Smooth muscle cell (in vitro differentiated cells): Measurements from ENCODE around the gene ERC2. TPM values are rescaled to one million over a fixed set of nuclear protein-coding genes. Genes with fewer than 3 reads are reported as not detected.
A peak's percentile ranks its signal among the peaks of the same experiment; 100 is the strongest.

ENCODE experiments used
- DNase-seq: peaks from one replicate; lab custom pipeline; 2025; ENCODE audit not compliant: unreplicated experiment; lab: John Stamatoyannopoulos, UW
- H2AFZ ChIP-seq: fragments of 200-600 bp; sonication (generic); 2 replicates; pipeline ENCODE4 v1.6.0; 2016; ENCODE audit warnings: antibody characterized with exemption, low read depth, mild to moderate bottlenecking
- H3F3A ChIP-seq: fragments of 200-600 bp; sonication (generic); 2 replicates; pipeline ENCODE4 v1.6.0; 2017; ENCODE audit warnings: antibody characterized with exemption, low read depth
- H3K27ac ChIP-seq: fragments of 200-600 bp; sonication (generic); 2 replicates; pipeline ENCODE4 v1.5.1; 2016; ENCODE audit warnings: low read depth, mild to moderate bottlenecking
- H3K27me3 ChIP-seq: fragments of 200-600 bp; sonication (generic); 2 replicates; pipeline ENCODE4 v1.6.1; 2016; ENCODE audit warnings: low read depth, mild to moderate bottlenecking
- H3K36me3 ChIP-seq: fragments of 200-600 bp; sonication (generic); 2 replicates; pipeline ENCODE4 v1.5.1; 2016; ENCODE audit warnings: low read depth
- H3K4me1 ChIP-seq: fragments of 200-600 bp; sonication (generic); 2 replicates; pipeline ENCODE4 v1.5.1; 2016; ENCODE audit warnings: low read depth
- H3K4me2 ChIP-seq: fragments of 200-600 bp; sonication (generic); 2 replicates; pipeline ENCODE4 v1.6.0; 2016; ENCODE audit warnings: mild to moderate bottlenecking
- H3K4me3 ChIP-seq: fragments of 200-600 bp; sonication (generic); 2 replicates; pipeline ENCODE4 v1.5.1; 2016; ENCODE audit warnings: mild to moderate bottlenecking
- H3K79me2 ChIP-seq: fragments of 200-600 bp; sonication (generic); 2 replicates; pipeline ENCODE4 v1.6.0; 2016; ENCODE audit warnings: low read depth, mild to moderate bottlenecking
- H3K9ac ChIP-seq: fragments of 200-600 bp; sonication (generic); 2 replicates; pipeline ENCODE4 v1.6.0; 2016; ENCODE audit warnings: low read depth
- H3K9me3 ChIP-seq: fragments of 200-600 bp; sonication (generic); replicated peaks from 2 replicates; pipeline ENCODE4 v1.5.1; 2016; ENCODE audit warnings: low read depth
- H4K20me1 ChIP-seq: fragments of 200-600 bp; sonication (generic); 2 replicates; pipeline ENCODE4 v1.6.0; 2016; ENCODE audit warnings: low read depth
- WGBS: methylation state at CpG from one replicate; pipeline ENCODE4 v1.1.7; 2016; ENCODE audit warnings: low lambda C conversion rate; 5-methylcytosine and 5-hydroxymethylcytosine counted together
- polyA plus RNA-seq: library from polyadenylated mRNA; unstranded; fragments of >200 nt; fragmentation: Nextera tagmentation; extraction: Ambion mirVana; gene quantifications from 2 replicates; pipeline ENCODE4 v1.2.1, GENCODE V29; 2016
- total RNA-seq: library from RNA; depleted of rRNA; stranded (reverse); fragments of >200 nt; gene quantifications from 2 replicates; pipeline ENCODE4 v1.2.3, GENCODE V29; 2014
- TF ChIP-seq, protein P1 (sequence below): fragments of 200-600 bp; sonication (generic); IDR thresholded peaks from 2 replicates; pipeline ENCODE4 v1.5.1; 2017; ENCODE audit warnings: borderline replicate concordance, mild to moderate bottlenecking, antibody characterized with exemption; ENCODE audit not compliant: insufficient read depth, poor library complexity, severe bottlenecking

The ERC2 gene
- total and polyA plus RNA-seq, 2 experiments from 2014 or later: 1.1 TPM; not detected in 1

DNA sequence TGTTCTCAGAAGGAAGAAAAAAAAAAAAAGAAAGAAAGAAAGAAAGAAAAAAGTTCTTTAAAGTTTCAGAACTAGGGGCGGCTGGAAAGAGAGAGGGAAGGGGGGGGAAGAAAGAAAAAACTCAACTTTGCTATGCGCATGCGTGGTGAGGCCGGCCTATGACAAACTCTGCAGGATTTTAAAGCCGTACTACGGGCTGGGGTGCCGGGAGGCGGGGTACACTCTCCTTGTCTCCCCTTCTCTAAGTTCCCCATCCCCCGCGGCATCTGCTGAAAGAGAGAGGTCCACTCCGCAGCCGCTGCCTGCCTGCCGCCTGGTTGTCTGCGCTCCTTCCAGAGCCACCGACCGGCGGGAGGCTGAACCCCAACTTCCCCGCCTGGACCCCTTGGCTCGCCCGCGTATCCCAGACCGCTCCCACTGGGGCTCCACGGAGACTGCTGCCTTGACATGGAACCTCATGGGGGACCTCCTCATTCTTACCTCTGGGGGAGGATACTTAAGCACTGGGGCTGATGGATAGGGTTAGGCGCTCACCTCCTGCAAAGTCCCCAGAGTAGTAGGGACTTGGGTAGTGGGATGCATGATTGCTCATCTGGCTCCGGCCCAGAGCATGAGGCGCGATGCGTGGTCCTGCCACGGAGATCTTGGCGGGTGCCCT is 979.7 kb downstream of the ERC2 start:
- Histone ChIP-seq H3K27ac (peak overlapping the region; percentile 86), H3K9ac (peak overlapping the region; percentile 32), H3K4me3 (peak overlapping the region; percentile 86), H4K20me1 (no peaks in the 10 kb centered on the region), H3K36me3 (no peaks in the 10 kb centered on the region), H3F3A (peaks cover 12% of the 10 kb centered on the region), H2AFZ (peak overlapping the region; percentile 92), H3K79me2 (peaks cover 22% of the 10 kb centered on the region), H3K4me2 (peak overlapping the region; percentile 93), H3K4me1 (peaks cover 15% of the 10 kb centered on the region), H3K27me3 (no peaks in the 10 kb centered on the region), H3K9me3 (no peaks in the 10 kb centered on the region)
- DNase-seq: peak; percentile 34
- 2% methylated on average over 29 of the region's 30 CpGs for WGBS
- TF ChIP-seq, protein P1, sequence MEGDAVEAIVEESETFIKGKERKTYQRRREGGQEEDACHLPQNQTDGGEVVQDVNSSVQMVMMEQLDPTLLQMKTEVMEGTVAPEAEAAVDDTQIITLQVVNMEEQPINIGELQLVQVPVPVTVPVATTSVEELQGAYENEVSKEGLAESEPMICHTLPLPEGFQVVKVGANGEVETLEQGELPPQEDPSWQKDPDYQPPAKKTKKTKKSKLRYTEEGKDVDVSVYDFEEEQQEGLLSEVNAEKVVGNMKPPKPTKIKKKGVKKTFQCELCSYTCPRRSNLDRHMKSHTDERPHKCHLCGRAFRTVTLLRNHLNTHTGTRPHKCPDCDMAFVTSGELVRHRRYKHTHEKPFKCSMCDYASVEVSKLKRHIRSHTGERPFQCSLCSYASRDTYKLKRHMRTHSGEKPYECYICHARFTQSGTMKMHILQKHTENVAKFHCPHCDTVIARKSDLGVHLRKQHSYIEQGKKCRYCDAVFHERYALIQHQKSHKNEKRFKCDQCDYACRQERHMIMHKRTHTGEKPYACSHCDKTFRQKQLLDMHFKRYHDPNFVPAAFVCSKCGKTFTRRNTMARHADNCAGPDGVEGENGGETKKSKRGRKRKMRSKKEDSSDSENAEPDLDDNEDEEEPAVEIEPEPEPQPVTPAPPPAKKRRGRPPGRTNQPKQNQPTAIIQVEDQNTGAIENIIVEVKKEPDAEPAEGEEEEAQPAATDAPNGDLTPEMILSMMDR: no peak

DNA sequence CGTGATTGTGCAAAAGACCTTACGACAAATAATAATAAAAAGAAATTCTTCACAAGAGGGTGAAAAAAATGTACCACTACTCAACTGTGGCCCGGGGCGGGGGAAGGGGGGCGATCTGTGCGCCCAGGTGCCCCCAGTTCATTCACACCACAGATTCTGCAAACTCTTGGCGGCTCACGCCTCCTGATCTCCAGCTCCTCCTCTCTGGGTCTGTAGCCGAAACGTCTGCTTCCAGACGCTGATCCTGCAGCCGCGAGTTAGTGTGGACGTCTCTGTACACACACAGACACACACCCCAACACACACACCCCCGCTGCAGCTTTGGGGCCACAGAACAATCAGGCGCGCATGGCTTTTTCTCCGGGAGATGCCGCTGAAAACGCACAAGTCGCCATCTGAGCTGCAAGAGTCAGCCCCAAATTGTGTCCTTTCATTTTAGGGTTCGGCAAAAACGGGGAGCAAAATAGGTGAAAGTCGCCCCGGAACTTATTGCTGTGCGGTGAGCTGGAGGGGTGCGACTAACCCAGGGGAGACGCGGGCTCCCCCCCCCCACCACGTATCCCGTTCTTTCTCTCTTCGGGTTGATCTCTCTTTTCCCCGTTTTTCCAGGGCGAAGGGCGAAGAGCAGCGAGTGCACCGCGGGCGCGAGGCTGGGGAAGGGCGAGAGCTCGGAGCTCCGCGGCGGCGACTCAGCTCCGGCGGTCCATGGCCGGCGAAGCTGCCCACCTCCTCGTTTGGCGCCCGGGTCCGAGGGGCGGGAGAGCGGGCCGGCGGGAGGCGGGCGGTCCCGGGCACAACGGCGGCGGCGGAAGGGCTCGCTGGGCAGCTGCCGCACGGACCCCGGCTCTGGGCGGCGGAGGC is 980.7 kb downstream of the ERC2 start:
- peaks cover 27% of the 10 kb centered on the region for H3K79me2 ChIP-seq
- H3K4me1 ChIP-seq: peaks cover 24% of the 10 kb centered on the region
- TF ChIP-seq, protein P1: no peak
- H3K27me3 ChIP-seq: no peaks in the 10 kb centered on the region
- under 1% methylated on average over 63 of the region's 71 CpGs for WGBS
- H4K20me1 ChIP-seq: no peaks in the 10 kb centered on the region
- peaks cover 12% of the 10 kb centered on the region for H3F3A ChIP-seq
- H2AFZ ChIP-seq: peak overlapping the region; percentile 92
- peak overlapping the region; percentile 86 for H3K27ac ChIP-seq
- peak overlapping the region; percentile 86 for H3K4me3 ChIP-seq
- H3K36me3 ChIP-seq: no peaks in the 10 kb centered on the region
- H3K9me3 ChIP-seq: no peaks in the 10 kb centered on the region
- peak overlapping the region; percentile 93 for H3K4me2 ChIP-seq
- H3K9ac ChIP-seq: peak overlapping the region; percentile 32
- DNase-seq: no peak

DNA sequence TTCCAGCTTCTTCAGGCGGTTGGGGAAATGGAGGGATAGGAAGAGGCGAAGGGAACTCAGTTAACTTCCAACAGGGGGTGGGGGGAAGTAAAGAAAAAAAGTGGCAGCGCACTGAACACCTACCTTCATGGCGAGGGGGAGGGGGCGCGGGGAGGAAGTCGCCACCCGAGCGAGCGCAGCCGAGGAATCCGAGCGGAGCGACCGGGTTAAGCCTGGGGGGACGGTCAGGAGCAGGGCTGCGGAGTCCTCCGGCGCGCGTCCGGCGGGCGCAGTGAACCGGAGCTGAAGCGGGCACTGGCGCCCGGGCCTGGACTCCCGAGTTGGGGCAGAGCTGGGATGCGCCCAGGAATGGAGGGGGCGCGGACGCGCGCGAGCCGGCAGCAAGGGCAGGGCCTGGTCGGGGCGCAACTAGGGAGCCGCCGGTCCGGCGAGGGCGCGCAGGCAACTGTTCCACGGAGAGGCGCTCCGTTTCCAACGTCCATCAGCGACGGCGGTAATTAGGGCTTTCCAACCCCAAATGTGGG is 981.3 kb downstream of the ERC2 start, which contains the start of gene WNT5A:
TSS of gene WNT5A (minus strand) at position 450 of the 524 bp plus-strand sequence. CDS start at position 129, 321 bp downstream.
- no peaks in the 10 kb centered on the region for H3K27me3 ChIP-seq
- H3K4me3 ChIP-seq: peak within 1 kb of the TSS; percentile 86
- peaks cover 12% of the 10 kb centered on the region for H3F3A ChIP-seq
- peak; percentile 46 for DNase-seq
- peaks cover 25% of the 10 kb centered on the region for H3K4me1 ChIP-seq
- TF ChIP-seq, protein P1: no peak
- H3K36me3 ChIP-seq: no peaks in the 10 kb centered on the region
- H3K9ac ChIP-seq: peak within 1 kb of the TSS; percentile 61
- H3K79me2 ChIP-seq: peaks cover 31% of the 10 kb centered on the region
- WGBS: 1% methylated on average over 50 of the region's 52 CpGs
- H3K4me2 ChIP-seq: peak within 1 kb of the TSS; percentile 93
- H3K9me3 ChIP-seq: no peaks in the 10 kb centered on the region
- H3K27ac ChIP-seq: peak within 1 kb of the TSS; percentile 86
- H4K20me1 ChIP-seq: no peaks in the 10 kb centered on the region
- peak within 1 kb of the TSS; percentile 92 for H2AFZ ChIP-seq
